Measurements from ENCODE around the gene DIS3L2.
A peak's percentile ranks its signal among the peaks of the same experiment; 100 is the strongest.

Gene DIS3L2

DNA sequence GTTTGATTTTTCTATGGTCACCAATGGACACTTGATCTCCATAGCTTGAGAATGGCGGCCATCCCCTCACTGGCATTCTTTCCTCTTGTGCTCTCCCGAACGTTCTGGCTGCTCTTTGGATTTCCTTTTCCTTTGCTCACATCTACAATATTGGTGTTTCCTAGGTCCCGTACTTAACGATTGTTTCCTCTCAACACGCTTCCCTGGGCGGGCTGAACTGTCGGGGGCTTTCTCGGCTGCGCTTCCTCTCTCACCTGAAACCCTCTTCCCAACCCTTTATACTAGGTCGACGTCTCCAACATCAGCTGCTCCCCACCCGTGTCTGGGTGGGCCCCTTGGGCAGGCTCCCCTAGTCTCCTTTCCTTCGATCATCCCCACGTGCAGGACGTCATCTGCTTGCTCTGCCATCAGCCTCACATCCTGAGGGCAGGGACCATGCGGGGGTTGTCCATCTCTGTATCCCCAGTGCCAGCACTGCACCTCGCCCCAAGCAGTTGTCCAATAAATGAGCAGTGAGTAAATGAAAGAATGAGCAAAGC lies 634 bp upstream of the DIS3L2 start:
- peak overlapping the region; percentile 99 for H3K4me3 ChIP-seq (ENCODE audit: low read depth, low read length)
- H3K36me3 ChIP-seq (ENCODE audit: control insufficient read depth, insufficient read depth, low read length): no peaks in the 10 kb centered on the region
- H3K9ac ChIP-seq (ENCODE audit: low read depth, low read length): peak overlapping the region; percentile 83
- H3K27ac ChIP-seq (ENCODE audit: low read depth, low read length): peak overlapping the region; percentile 74
- no peaks in the 10 kb centered on the region for H3K27me3 ChIP-seq (ENCODE audit: control insufficient read depth, insufficient read depth, low read length)
- no peaks in the 10 kb centered on the region for H3K9me3 ChIP-seq (ENCODE audit: control insufficient read depth, insufficient read depth, low read length)
- H3K4me1 ChIP-seq (ENCODE audit: control insufficient read depth, insufficient read depth, low read length): no peaks in the 10 kb centered on the region

DNA sequence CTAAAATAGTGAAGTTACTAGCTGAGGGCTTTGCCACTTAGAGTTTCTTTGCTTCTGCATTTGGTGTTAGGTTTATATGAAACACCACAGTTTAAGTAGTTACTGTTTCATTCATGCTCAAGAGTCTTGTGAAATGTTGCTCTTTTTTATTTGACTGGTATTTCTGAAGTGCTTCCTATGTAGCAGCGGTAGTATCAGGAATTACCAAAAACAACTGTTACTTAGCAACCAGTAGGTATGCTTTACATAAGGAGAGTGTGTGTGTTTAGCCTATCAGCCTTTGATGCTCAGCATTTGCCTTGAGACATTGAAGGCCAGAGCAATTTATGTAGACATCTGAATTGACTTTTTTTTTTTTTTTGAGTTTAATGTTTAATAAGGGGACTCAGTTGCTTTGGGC lies 3.6 kb downstream of the DIS3L2 start:
- Histone ChIP-seq H3K27me3 (ENCODE audit: control insufficient read depth, insufficient read depth, low read length) (no peaks in the 10 kb centered on the region), H3K27ac (ENCODE audit: low read depth, low read length) (no peak overlapping the region), H3K4me1 (ENCODE audit: control insufficient read depth, insufficient read depth, low read length) (no peaks in the 10 kb centered on the region)

DNA sequence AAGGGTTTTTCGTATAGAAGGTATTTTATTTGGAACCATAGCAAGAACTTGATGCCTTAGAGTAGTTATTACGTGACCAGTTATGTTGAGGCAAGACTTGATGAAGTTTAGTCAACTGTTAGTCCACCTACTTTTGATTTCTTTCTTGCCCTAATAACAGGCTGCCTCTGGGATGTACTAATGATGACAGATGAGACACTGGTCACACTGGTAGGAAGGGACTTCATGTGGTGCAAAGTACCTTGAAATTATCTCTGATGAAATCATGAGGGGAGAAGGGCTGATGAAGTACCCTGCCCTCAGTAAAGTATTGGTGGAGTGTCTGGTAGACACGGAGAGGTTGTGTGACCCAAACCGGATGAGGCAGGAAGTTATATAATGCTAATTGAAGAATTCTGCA lies 5.4 kb downstream of the DIS3L2 start:
- H3K27ac ChIP-seq (ENCODE audit: low read depth, low read length): no peak overlapping the region
- no peaks in the 10 kb centered on the region for H3K27me3 ChIP-seq (ENCODE audit: control insufficient read depth, insufficient read depth, low read length)
- no peak overlapping the region for H3K9ac ChIP-seq (ENCODE audit: low read depth, low read length)

More for the DNA sequence above, 3.6 kb downstream of the DIS3L2 start:
- H3K36me3 ChIP-seq (ENCODE audit: control insufficient read depth, insufficient read depth, low read length): no peaks in the 10 kb centered on the region
- H3K9ac ChIP-seq (ENCODE audit: low read depth, low read length): no peak overlapping the region
- no peak overlapping the region for H3K4me3 ChIP-seq (ENCODE audit: low read depth, low read length)
- H3K9me3 ChIP-seq (ENCODE audit: control insufficient read depth, insufficient read depth, low read length): no peaks in the 10 kb centered on the region

DNA sequence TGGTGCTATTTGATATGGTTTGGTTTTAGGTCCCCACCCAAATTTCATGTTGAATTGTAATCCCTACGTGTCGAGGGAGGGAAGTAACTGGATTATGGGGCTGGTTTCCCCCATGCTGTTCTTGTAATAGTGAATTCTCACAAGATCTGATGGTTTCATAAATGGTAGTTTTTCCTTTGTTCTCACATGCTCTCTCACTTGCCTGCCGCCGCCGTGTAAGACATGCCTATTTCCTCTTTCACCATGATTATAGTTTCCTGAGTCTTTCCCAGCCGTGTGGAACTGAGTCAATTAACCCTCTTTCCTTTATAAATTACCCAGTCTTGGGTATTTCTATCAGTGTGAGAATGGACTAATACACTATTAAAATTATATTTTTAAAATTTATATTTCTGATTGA lies 7.3 kb downstream of the DIS3L2 start:
- Histone ChIP-seq H3K4me1 (ENCODE audit: control insufficient read depth, insufficient read depth, low read length) (no peaks in the 10 kb centered on the region), H3K9ac (ENCODE audit: low read depth, low read length) (no peak overlapping the region), H3K36me3 (ENCODE audit: control insufficient read depth, insufficient read depth, low read length) (no peaks in the 10 kb centered on the region), H3K4me3 (ENCODE audit: low read depth, low read length) (no peak overlapping the region), H3K27ac (ENCODE audit: low read depth, low read length) (no peak overlapping the region), H3K9me3 (ENCODE audit: control insufficient read depth, insufficient read depth, low read length) (no peaks in the 10 kb centered on the region), H3K27me3 (ENCODE audit: control insufficient read depth, insufficient read depth, low read length) (no peaks in the 10 kb centered on the region)

More for the DNA sequence above, 5.4 kb downstream of the DIS3L2 start:
- H3K9me3 ChIP-seq (ENCODE audit: control insufficient read depth, insufficient read depth, low read length): no peaks in the 10 kb centered on the region
- no peak overlapping the region for H3K4me3 ChIP-seq (ENCODE audit: low read depth, low read length)
- H3K36me3 ChIP-seq (ENCODE audit: control insufficient read depth, insufficient read depth, low read length): no peaks in the 10 kb centered on the region
- no peaks in the 10 kb centered on the region for H3K4me1 ChIP-seq (ENCODE audit: control insufficient read depth, insufficient read depth, low read length)

DNA sequence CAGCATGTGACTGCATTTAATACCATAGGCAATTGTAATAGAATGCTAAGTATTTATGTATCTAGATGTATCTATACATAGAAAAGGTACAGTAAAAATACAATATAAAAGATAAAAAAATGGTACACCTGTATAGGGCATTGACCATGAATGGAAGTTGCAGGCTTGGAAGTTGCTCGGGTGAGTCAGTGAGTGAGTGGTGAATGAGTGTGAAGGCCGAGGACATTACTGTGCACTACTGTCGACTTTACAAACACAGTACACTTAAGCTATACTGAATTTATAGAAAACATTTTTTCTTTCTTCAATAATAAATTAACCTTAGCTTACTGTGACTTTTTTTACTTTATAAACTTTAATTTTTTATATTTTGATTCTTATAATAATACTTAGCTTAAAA lies 8.9 kb downstream of the DIS3L2 start:
- Histone ChIP-seq H3K27me3 (ENCODE audit: control insufficient read depth, insufficient read depth, low read length) (no peaks in the 10 kb centered on the region), H3K27ac (ENCODE audit: low read depth, low read length) (no peak overlapping the region)

DNA sequence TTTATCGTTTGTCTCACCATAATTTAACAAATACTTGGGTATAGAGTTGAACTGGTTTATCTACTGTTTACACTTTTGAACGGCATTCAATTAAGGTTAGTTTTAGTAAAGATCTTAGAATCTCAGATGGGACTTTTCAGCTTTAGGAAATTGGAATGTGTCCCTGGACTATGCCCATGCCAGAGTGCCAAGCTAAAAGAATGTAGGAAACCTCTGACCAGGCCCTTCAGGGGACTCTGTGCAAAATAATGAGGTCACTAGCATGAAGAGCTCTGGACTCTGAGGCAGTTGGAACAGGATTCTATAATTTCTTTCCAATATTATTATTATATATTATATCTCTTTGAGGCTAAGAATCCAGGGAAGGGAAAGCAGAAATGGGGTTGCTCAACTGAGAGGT lies 13.5 kb downstream of the DIS3L2 start:
- no peaks in the 10 kb centered on the region for H3K9me3 ChIP-seq (ENCODE audit: control insufficient read depth, insufficient read depth, low read length)
- H3K9ac ChIP-seq (ENCODE audit: low read depth, low read length): no peak overlapping the region
- H3K36me3 ChIP-seq (ENCODE audit: control insufficient read depth, insufficient read depth, low read length): no peaks in the 10 kb centered on the region

More for the DNA sequence above, 8.9 kb downstream of the DIS3L2 start:
- Histone ChIP-seq H3K4me1 (ENCODE audit: control insufficient read depth, insufficient read depth, low read length) (no peaks in the 10 kb centered on the region), H3K36me3 (ENCODE audit: control insufficient read depth, insufficient read depth, low read length) (no peaks in the 10 kb centered on the region), H3K4me3 (ENCODE audit: low read depth, low read length) (no peak overlapping the region), H3K9ac (ENCODE audit: low read depth, low read length) (no peak overlapping the region), H3K9me3 (ENCODE audit: control insufficient read depth, insufficient read depth, low read length) (no peaks in the 10 kb centered on the region)

DNA sequence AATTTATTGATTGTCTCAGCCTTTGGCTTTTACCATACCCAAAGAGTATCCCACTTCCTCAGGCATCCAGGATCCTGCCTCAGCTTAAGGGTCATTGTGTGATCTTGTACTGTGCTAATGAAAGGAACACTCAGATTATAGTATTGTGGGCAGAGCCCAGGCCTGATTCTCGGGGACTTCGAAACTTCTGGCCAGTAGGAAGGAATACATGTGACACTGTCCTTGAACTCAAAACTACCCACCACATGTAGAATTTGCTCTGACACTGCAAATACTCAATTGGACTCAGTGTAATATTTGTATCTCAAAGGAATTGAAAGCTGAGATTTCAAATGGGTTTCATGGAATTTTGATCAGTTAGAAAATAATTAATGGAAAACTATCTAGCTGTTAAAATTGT lies 15.9 kb downstream of the DIS3L2 start:
- Histone ChIP-seq H3K9me3 (ENCODE audit: control insufficient read depth, insufficient read depth, low read length) (no peaks in the 10 kb centered on the region), H3K4me3 (ENCODE audit: low read depth, low read length) (no peak overlapping the region), H3K27me3 (ENCODE audit: control insufficient read depth, insufficient read depth, low read length) (no peaks in the 10 kb centered on the region), H3K9ac (ENCODE audit: low read depth, low read length) (no peak overlapping the region), H3K4me1 (ENCODE audit: control insufficient read depth, insufficient read depth, low read length) (peaks cover 7% of the 10 kb centered on the region; the same call in 1 of the 2 replicates), H3K27ac (ENCODE audit: low read depth, low read length) (no peak overlapping the region), H3K36me3 (ENCODE audit: control insufficient read depth, insufficient read depth, low read length) (no peaks in the 10 kb centered on the region)

More for the DNA sequence above, 13.5 kb downstream of the DIS3L2 start:
- H3K27me3 ChIP-seq (ENCODE audit: control insufficient read depth, insufficient read depth, low read length): no peaks in the 10 kb centered on the region
- H3K4me1 ChIP-seq (ENCODE audit: control insufficient read depth, insufficient read depth, low read length): peaks cover 7% of the 10 kb centered on the region; the same call in 1 of the 2 replicates
- no peak overlapping the region for H3K4me3 ChIP-seq (ENCODE audit: low read depth, low read length)
- H3K27ac ChIP-seq (ENCODE audit: low read depth, low read length): no peak overlapping the region

DNA sequence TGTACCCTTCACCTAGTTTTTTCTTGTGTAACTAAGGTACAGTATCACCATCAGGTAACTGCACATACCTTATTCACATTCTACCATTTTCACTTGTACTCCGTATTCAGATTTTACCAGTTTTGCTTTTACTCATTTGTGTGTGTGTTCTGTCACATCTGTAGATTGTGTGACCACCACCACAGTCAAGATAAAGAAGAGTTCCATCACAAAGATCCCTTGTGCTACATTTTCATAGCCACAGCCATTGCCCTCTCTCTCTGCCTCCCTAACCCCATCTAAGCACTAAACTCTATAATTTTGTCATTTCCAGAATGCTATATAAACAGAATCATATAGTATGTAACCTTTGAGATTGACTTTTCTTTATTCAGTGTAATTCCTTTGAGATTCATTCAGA lies 23.5 kb downstream of the DIS3L2 start:
- H3K4me1 ChIP-seq (ENCODE audit: control insufficient read depth, insufficient read depth, low read length): peaks cover 21% of the 10 kb centered on the region
- H3K27me3 ChIP-seq (ENCODE audit: control insufficient read depth, insufficient read depth, low read length): no peaks in the 10 kb centered on the region
- H3K9me3 ChIP-seq (ENCODE audit: control insufficient read depth, insufficient read depth, low read length): no peaks in the 10 kb centered on the region
- no peak overlapping the region for H3K27ac ChIP-seq (ENCODE audit: low read depth, low read length)
- H3K4me3 ChIP-seq (ENCODE audit: low read depth, low read length): no peak overlapping the region
- H3K9ac ChIP-seq (ENCODE audit: low read depth, low read length): no peak overlapping the region
- no peaks in the 10 kb centered on the region for H3K36me3 ChIP-seq (ENCODE audit: control insufficient read depth, insufficient read depth, low read length)

DNA sequence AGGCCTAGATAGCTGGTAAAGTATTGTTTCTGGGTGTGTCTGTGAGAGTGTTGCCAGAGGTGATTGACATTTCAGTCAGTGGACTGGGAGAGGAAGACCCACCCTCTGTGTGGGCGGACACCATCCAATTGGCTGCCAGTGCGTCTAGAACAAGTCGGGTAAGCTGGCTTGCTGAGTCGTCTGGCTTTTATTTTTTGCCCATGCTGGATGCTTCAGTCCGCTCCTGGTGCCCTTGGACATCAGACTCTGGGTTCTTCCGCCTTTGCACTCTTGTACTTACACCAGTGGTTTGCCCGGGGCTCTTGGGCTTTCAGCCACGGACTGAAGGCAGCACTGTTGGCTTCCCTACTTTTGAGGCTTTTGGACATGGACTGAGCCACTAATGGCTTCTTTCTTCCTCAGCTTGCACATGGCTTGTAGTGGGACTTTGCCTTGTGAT lies 24.3 kb downstream of the DIS3L2 start:
- H3K27ac ChIP-seq (ENCODE audit: low read depth, low read length): no peak overlapping the region
- H3K9ac ChIP-seq (ENCODE audit: low read depth, low read length): no peak overlapping the region
- H3K4me1 ChIP-seq (ENCODE audit: control insufficient read depth, insufficient read depth, low read length): peaks cover 28% of the 10 kb centered on the region
- H3K27me3 ChIP-seq (ENCODE audit: control insufficient read depth, insufficient read depth, low read length): no peaks in the 10 kb centered on the region
- no peaks in the 10 kb centered on the region for H3K36me3 ChIP-seq (ENCODE audit: control insufficient read depth, insufficient read depth, low read length)
- H3K9me3 ChIP-seq (ENCODE audit: control insufficient read depth, insufficient read depth, low read length): no peaks in the 10 kb centered on the region
- no peak overlapping the region for H3K4me3 ChIP-seq (ENCODE audit: low read depth, low read length)

DNA sequence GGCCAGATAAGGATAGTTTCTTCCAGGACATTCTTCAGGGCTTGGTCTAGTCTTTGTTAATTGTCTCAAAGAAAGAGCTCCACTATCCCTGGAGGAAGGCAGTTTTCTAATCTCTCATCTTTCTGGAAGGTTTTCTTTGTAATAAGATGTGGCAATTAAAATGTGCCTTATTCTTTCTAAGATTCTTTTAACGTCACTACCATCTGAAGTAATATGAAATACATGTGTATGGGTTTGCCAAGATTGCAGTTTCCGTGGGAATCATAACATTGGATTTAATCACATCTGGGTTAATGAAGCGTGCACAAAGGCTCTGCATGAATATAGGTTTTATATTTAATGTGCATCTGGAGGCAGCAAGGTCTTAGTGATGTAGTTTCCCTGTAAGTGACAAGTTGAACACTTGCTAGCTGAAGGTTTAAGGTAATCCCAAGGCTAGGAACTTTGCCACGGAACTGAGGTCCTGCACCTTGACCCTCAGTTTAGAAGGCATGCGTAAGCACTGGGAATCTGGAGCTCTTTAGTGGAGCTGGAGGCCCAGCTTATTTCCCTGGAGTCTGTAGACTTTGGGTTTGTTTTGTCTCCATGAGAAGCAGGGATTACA lies 25.7 kb downstream of the DIS3L2 start:
- Histone ChIP-seq H3K27me3 (ENCODE audit: control insufficient read depth, insufficient read depth, low read length) (no peaks in the 10 kb centered on the region), H3K36me3 (ENCODE audit: control insufficient read depth, insufficient read depth, low read length) (no peaks in the 10 kb centered on the region), H3K9ac (ENCODE audit: low read depth, low read length) (no peak overlapping the region), H3K9me3 (ENCODE audit: control insufficient read depth, insufficient read depth, low read length) (no peaks in the 10 kb centered on the region), H3K4me1 (ENCODE audit: control insufficient read depth, insufficient read depth, low read length) (peaks cover 40% of the 10 kb centered on the region), H3K4me3 (ENCODE audit: low read depth, low read length) (no peak overlapping the region), H3K27ac (ENCODE audit: low read depth, low read length) (no peak overlapping the region)

DNA sequence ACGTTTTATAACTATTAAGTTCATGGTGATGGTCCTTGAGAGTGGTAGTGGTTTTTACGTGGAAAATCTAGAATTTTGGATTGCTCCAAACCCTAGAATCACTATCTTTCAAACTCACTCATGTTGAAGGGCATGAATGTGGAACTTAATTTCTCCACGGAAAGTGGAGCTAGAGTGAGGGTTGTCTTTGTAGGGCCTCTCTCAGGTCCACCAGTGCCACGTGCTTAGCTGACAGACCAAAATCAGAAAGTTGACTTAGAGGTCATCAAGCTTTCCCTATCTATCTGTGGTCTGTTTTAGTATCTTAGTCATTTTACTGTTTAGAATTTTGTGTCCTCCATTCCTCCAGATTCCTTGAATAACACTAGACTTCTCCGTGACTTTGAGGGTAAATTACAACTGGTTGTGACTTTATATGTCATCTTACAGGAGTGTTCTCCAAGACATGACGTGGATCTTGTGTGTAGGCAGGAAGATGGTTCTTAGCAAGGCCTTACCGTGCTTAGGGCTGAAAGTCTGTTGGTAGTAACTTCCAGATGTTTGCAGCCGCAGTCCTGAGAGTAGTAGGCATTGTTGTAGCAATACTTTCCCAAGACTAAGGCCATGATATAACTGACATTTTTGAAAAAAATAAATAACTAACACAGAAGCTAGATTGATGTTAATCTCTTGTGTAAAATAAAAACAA lies 26.8 kb downstream of the DIS3L2 start:
- Histone ChIP-seq H3K4me1 (ENCODE audit: control insufficient read depth, insufficient read depth, low read length) (peaks cover 36% of the 10 kb centered on the region), H3K27me3 (ENCODE audit: control insufficient read depth, insufficient read depth, low read length) (no peaks in the 10 kb centered on the region), H3K9me3 (ENCODE audit: control insufficient read depth, insufficient read depth, low read length) (no peaks in the 10 kb centered on the region), H3K27ac (ENCODE audit: low read depth, low read length) (no peak overlapping the region), H3K9ac (ENCODE audit: low read depth, low read length) (no peak overlapping the region), H3K36me3 (ENCODE audit: control insufficient read depth, insufficient read depth, low read length) (no peaks in the 10 kb centered on the region), H3K4me3 (ENCODE audit: low read depth, low read length) (no peak overlapping the region)

Data from HUES48 (cell line).